Measurements from ENCODE around the gene CLDND1. TPM values are rescaled to one million over a fixed set of nuclear protein-coding genes. Genes with fewer than 3 reads are reported as not detected.

CLDND1 gene
- total RNA-seq, 1 donor from 2014 or later, result 171 TPM

DNA sequence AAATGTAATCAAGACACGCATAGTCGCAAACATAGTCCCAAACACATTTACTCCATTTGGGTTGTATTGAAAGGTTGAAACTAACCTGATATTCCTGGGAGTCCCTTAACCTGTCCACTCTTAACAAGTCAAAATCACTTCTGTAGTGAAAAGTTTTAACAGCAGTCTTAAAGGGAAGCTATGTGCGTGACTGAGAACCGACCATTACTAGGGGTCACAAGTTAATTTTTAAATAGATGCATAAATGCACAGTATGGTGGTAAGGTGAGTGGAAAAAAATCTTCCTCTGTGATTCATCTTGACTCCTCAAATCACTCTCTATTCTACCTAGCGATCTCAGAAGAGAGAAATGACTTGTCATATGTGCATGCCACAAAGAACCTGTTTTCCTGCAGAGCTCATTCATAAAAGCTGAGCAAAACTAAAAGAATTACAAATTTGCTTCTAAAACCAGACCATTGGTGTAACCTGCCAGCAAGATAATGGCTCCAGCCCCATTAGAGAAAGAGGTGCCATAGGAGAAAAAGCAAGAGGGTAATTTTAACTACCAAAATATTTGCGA, 13.8 kb upstream of the CLDND1 start:
- intact Hi-C loops (cut with DNase I), result no loop called here
- H3K27me3 ChIP-seq, result no peaks in the 10 kb centered on the region
- no peaks in the 10 kb centered on the region for H3K36me3 ChIP-seq
- no peaks in the 10 kb centered on the region for H3K4me1 ChIP-seq
- H3K9me3 ChIP-seq, result no peaks in the 10 kb centered on the region
- no peak for DNase-seq (ENCODE audit: low spot score in 2 of 2)
- H3K27ac ChIP-seq, result no peak overlapping the region
- no peak overlapping the region for H3K4me3 ChIP-seq
- TF ChIP-seq, protein P1, sequence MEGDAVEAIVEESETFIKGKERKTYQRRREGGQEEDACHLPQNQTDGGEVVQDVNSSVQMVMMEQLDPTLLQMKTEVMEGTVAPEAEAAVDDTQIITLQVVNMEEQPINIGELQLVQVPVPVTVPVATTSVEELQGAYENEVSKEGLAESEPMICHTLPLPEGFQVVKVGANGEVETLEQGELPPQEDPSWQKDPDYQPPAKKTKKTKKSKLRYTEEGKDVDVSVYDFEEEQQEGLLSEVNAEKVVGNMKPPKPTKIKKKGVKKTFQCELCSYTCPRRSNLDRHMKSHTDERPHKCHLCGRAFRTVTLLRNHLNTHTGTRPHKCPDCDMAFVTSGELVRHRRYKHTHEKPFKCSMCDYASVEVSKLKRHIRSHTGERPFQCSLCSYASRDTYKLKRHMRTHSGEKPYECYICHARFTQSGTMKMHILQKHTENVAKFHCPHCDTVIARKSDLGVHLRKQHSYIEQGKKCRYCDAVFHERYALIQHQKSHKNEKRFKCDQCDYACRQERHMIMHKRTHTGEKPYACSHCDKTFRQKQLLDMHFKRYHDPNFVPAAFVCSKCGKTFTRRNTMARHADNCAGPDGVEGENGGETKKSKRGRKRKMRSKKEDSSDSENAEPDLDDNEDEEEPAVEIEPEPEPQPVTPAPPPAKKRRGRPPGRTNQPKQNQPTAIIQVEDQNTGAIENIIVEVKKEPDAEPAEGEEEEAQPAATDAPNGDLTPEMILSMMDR (IDR thresholded peaks at IDR 0.05), result no peak

DNA sequence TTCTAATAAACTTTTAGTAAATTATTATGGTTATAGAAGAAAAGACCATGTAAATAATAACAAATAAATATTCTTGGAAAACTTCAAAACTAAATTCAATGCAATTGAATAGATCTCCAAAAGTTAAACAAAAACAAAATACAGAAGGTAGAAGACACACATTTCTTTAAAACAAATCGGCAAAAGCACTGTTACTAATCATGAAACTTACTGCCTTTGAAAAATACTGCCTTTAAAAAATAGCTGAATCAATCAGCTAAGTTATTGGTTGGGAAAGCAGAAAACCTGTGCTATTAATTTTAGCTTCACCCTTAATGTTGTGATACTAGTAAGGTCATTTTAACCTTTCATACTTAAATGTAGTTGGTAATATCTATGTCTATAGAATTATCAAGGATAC, 12.0 kb upstream of the CLDND1 start:
- no peak overlapping the region for H3K27ac ChIP-seq
- no peaks in the 10 kb centered on the region for H3K9me3 ChIP-seq
- TF ChIP-seq, protein P1 (IDR thresholded peaks at IDR 0.05), result no peak
- no peak for DNase-seq (ENCODE audit: low spot score in 2 of 2)
- H3K4me3 ChIP-seq, result no peak overlapping the region
- intact Hi-C loops (cut with DNase I), result no loop called here
- H3K36me3 ChIP-seq, result no peaks in the 10 kb centered on the region
- no peaks in the 10 kb centered on the region for H3K4me1 ChIP-seq
- no peaks in the 10 kb centered on the region for H3K27me3 ChIP-seq

DNA sequence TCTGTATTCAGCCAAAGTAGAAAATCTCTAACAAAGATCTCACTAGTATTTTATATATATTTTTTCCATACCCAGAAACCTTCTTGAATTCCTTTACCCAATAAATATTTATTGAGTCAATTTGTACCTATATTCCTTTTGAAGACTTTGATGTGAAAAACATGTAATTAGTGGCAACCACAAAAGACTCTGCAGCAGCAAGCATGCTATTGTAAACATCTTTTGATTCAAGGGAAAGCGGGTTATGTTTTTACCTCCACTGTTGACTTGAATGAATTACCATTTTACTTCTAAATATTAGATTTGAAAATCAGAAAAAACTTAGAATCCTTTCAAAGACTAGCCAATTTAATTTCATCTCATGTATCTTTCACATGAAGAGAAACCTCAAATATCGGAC, 11.5 kb upstream of the CLDND1 start:
- TF ChIP-seq, protein P1 (IDR thresholded peaks at IDR 0.05), result no peak
- H3K9me3 ChIP-seq, result no peaks in the 10 kb centered on the region
- DNase-seq (ENCODE audit: low spot score in 2 of 2), result no peak
- no peak overlapping the region for H3K27ac ChIP-seq
- intact Hi-C loops (cut with DNase I), result no loop called here
- no peaks in the 10 kb centered on the region for H3K4me1 ChIP-seq
- no peaks in the 10 kb centered on the region for H3K36me3 ChIP-seq
- no peak overlapping the region for H3K4me3 ChIP-seq
- no peaks in the 10 kb centered on the region for H3K27me3 ChIP-seq

DNA sequence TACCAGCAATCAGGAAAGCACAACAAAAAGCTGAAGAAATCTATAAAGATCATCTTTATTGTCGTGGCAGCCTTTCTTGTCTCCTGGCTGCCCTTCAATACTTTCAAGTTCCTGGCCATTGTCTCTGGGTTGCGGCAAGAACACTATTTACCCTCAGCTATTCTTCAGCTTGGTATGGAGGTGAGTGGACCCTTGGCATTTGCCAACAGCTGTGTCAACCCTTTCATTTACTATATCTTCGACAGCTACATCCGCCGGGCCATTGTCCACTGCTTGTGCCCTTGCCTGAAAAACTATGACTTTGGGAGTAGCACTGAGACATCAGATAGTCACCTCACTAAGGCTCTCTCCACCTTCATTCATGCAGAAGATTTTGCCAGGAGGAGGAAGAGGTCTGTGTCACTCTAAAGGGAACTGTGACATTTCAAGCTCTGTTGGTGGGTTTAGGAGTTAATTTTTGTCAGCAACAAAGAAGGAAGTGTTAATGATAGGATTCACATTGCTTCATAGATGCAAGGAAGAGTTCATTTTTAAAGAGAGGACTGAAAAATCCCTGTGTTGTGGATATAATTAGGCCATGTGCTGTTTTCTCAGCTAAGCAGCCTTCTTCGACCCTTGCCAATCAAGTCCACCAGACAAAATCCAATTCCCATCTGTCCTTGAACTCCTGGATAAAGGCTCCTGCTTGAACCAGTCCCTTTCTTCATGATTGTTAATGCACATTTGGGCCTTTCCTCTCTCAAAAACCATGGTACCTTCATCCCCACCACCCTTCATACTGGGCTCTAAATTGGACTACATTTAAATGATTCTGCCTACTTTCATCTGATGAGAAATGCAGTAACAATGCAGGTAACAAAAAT, 10.2 kb upstream of the CLDND1 start:
- DNase-seq (ENCODE audit: low spot score in 2 of 2), result no peak
- H3K9me3 ChIP-seq, result no peaks in the 10 kb centered on the region
- no peaks in the 10 kb centered on the region for H3K27me3 ChIP-seq
- H3K4me3 ChIP-seq, result no peak overlapping the region
- intact Hi-C loops (cut with DNase I), result no loop called here
- no peaks in the 10 kb centered on the region for H3K36me3 ChIP-seq
- TF ChIP-seq, protein P1 (IDR thresholded peaks at IDR 0.05), result no peak
- H3K27ac ChIP-seq, result no peak overlapping the region
- H3K4me1 ChIP-seq, result no peaks in the 10 kb centered on the region

DNA sequence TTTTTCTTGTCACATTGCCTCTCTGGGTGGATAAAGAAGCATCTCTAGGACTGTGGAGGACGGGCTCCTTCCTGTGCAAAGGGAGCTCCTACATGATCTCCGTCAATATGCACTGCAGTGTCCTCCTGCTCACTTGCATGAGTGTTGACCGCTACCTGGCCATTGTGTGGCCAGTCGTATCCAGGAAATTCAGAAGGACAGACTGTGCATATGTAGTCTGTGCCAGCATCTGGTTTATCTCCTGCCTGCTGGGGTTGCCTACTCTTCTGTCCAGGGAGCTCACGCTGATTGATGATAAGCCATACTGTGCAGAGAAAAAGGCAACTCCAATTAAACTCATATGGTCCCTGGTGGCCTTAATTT, 9.6 kb upstream of the CLDND1 start:
- no peak for DNase-seq (ENCODE audit: low spot score in 2 of 2)
- Histone ChIP-seq H3K4me1 (no peaks in the 10 kb centered on the region), H3K4me3 (no peak overlapping the region), H3K27ac (no peak overlapping the region), H3K9me3 (no peaks in the 10 kb centered on the region), H3K36me3 (no peaks in the 10 kb centered on the region), H3K27me3 (no peaks in the 10 kb centered on the region)
- TF ChIP-seq, protein P1 (IDR thresholded peaks at IDR 0.05), result no peak
- intact Hi-C loops (cut with DNase I), result no loop called here
